Fibroblast of pulmonary artery (primary cell): ENCODE measurements around the gene CEBPZ.
A peak's percentile ranks its signal among the peaks of the same experiment; 100 is the strongest.

ENCODE experiments used
- DNase-seq: peaks from one replicate; pipeline ENCODE4 v3.0.0-alpha.2; 2010; ENCODE audit warnings: low read depth
- H3K4me3 ChIP-seq: replicated peaks from 2 replicates; pipeline ENCODE4 v1.5.1; 2011; ENCODE audit warnings: low read depth, mild to moderate bottlenecking, control low read depth, low read length, moderate library complexity
- CTCF ChIP-seq: IDR thresholded peaks from 2 replicates; pipeline ENCODE4 v1.5.1; 2011; ENCODE audit warnings: mild to moderate bottlenecking, control low read depth, low read length, inconsistent platforms; ENCODE audit errors: missing control alignments

Gene CEBPZ

GRCh38 chr2:37263839-37264238, 32.4 kb upstream of the CEBPZ start:
- no peak overlapping the region for H3K4me3 ChIP-seq
- DNase-seq, result no peak
- no peak for TF ChIP-seq CTCF

GRCh38 chr2:37262522-37262921, 31.1 kb upstream of the CEBPZ start:
- no peak for DNase-seq
- H3K4me3 ChIP-seq, result no peak overlapping the region
- TF ChIP-seq CTCF, result no peak

- H3K4me3 ChIP-seq, result no peak overlapping the region
- no peak for TF ChIP-seq CTCF
- DNase-seq, result no peak
Measured at GRCh38 chr2:37250869-37251740, 19.7 kb upstream of the CEBPZ start.

- no peak for TF ChIP-seq CTCF
- DNase-seq, result no peak
- no peak overlapping the region for H3K4me3 ChIP-seq
Measured at GRCh38 chr2:37246205-37246604, 14.8 kb upstream of the CEBPZ start.

- no peak for DNase-seq
- no peak overlapping the region for H3K4me3 ChIP-seq
- TF ChIP-seq CTCF, result no peak
Measured at GRCh38 chr2:37244755-37245154, 13.4 kb upstream of the CEBPZ start.

GRCh38 chr2:37244017-37244416, 12.6 kb upstream of the CEBPZ start:
- H3K4me3 ChIP-seq, result no peak overlapping the region
- peak; percentile 11 for DNase-seq
- no peak for TF ChIP-seq CTCF

- TF ChIP-seq CTCF, result no peak
- no peak overlapping the region for H3K4me3 ChIP-seq
- no peak for DNase-seq
Measured at GRCh38 chr2:37243435-37243834, 12.0 kb upstream of the CEBPZ start.
